NCI-H2227 (cell line): ENCODE results near the gene ABTB2.
A peak's percentile ranks its signal among the peaks of the same experiment; 100 is the strongest.
"Not testable (repeated sequence)": the region's sequence is repeated elsewhere in the genome, so short reads cannot be mapped to it uniquely, and the experiment has no call there.

Source experiments
- DNase-seq: peaks from one replicate; lab custom pipeline; 2025; ENCODE audit not compliant: unreplicated experiment; lab: John Stamatoyannopoulos, UW

The ABTB2 gene

GRCh38 chr11:34357701-34358257, at the start of gene ABTB2:
TSS of gene ABTB2 (minus strand) at chr11:34358010.
- peak; percentile 99 for DNase-seq

- no peak for DNase-seq
Observed at GRCh38 chr11:34407121-34407813, 49.5 kb upstream of the ABTB2 start.

GRCh38 chr11:34406413-34406812, 48.6 kb upstream of the ABTB2 start:
- DNase-seq = no peak

GRCh38 chr11:34405079-34405858, 47.5 kb upstream of the ABTB2 start:
- DNase-seq = no peak

GRCh38 chr11:34404280-34404679, 46.5 kb upstream of the ABTB2 start:
- DNase-seq = no peak

- no peak for DNase-seq
Observed at GRCh38 chr11:34403431-34403830, 45.6 kb upstream of the ABTB2 start.

GRCh38 chr11:34397811-34398210, 40.0 kb upstream of the ABTB2 start:
- no peak for DNase-seq

- no peak for DNase-seq
Observed at GRCh38 chr11:34397120-34397519, 39.3 kb upstream of the ABTB2 start.

- no peak for DNase-seq
Observed at GRCh38 chr11:34395916-34396550, 38.2 kb upstream of the ABTB2 start.

GRCh38 chr11:34394771-34395300, 37.0 kb upstream of the ABTB2 start:
- DNase-seq = no peak

- no peak for DNase-seq
Observed at GRCh38 chr11:34387653-34388052, 29.8 kb upstream of the ABTB2 start.

- DNase-seq = not testable (repeated sequence)
Observed at GRCh38 chr11:34386356-34386755, 28.5 kb upstream of the ABTB2 start.

GRCh38 chr11:34382532-34383276, 24.9 kb upstream of the ABTB2 start:
- no peak for DNase-seq

- no peak for DNase-seq
Observed at GRCh38 chr11:34381775-34382174, 24.0 kb upstream of the ABTB2 start.

- no peak for DNase-seq
Observed at GRCh38 chr11:34380696-34381095, 22.9 kb upstream of the ABTB2 start.

GRCh38 chr11:34379539-34379938, 21.7 kb upstream of the ABTB2 start:
- no peak for DNase-seq

- DNase-seq = no peak
Observed at GRCh38 chr11:34379079-34379478, 21.3 kb upstream of the ABTB2 start.

- no peak for DNase-seq
Observed at GRCh38 chr11:34373727-34374126, 15.9 kb upstream of the ABTB2 start.

- DNase-seq = no peak
Observed at GRCh38 chr11:34366522-34366921, 8.7 kb upstream of the ABTB2 start.

- DNase-seq = no peak
Observed at GRCh38 chr11:34364102-34364501, 6.3 kb upstream of the ABTB2 start.
